ENCODE results near the gene RASSF1.

- TF ChIP-seq CTCF (conservative IDR thresholded peaks at IDR 0.05; ENCODE audit: low read depth, low read length), result no peak
- TF ChIP-seq EZH2 (IDR thresholded peaks at IDR 0.05; ENCODE audit: low read length, unreplicated experiment), result no peak
Measured at GRCh38 chr3:50355829-50356552, 15.4 kb upstream of the RASSF1 start.

Measured in PC-3 (cell line).